ENCODE results near the gene PYM1.

The PYM1 gene

GRCh38 chr12:55942055-55942454, 14.4 kb upstream of the PYM1 start:
- no peak overlapping the region for H3K27ac ChIP-seq
- ChIA-PET CTCF (no interaction called here), POLR2A (ENCODE audit: low non-redundant PET) (no interaction called here)
- DNase-seq (ENCODE audit: low spot score), result no peak
- TF ChIP-seq, protein P1, sequence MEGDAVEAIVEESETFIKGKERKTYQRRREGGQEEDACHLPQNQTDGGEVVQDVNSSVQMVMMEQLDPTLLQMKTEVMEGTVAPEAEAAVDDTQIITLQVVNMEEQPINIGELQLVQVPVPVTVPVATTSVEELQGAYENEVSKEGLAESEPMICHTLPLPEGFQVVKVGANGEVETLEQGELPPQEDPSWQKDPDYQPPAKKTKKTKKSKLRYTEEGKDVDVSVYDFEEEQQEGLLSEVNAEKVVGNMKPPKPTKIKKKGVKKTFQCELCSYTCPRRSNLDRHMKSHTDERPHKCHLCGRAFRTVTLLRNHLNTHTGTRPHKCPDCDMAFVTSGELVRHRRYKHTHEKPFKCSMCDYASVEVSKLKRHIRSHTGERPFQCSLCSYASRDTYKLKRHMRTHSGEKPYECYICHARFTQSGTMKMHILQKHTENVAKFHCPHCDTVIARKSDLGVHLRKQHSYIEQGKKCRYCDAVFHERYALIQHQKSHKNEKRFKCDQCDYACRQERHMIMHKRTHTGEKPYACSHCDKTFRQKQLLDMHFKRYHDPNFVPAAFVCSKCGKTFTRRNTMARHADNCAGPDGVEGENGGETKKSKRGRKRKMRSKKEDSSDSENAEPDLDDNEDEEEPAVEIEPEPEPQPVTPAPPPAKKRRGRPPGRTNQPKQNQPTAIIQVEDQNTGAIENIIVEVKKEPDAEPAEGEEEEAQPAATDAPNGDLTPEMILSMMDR (conservative IDR thresholded peaks at IDR 0.05; ENCODE audit: low read depth), result no peak

DNA sequence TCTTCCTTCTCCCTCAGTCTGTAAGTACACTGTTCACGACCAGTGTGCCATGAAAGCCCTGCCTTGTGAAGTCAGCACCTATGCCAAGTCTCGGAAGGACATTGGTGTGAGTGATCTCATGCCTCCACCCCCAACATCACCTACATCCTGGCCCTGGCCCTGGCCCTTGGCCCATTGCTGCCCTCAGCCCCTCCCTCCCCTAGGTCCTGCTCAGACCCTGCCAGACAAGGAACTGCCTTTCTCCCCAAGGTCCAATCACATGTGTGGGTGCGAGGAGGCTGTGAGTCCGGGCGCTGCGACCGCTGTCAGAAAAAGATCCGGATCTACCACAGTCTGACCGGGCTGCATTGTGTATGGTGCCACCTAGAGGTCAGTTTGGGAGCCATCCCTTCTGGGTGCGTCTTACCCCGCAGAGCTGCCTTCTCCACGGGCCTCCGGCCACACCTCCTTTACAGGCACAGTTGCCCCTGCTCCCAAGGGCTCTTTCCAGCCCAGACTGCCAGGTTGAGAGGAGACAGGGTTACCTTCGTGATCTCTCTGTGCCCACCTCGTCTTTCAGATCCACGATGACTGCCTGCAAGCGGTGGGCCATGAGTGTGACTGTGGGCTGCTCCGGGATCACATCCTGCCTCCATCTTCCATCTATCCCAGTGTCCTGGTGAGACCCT, 12.5 kb upstream of the PYM1 start:
- ChIA-PET CTCF (interaction anchor here (0.6 to 3.1 kb wide), 20 partner anchors 8 to 277 kb away, joined by 3 to 18 read pairs (median 3); partner anchors contain the start of gene PYM1), POLR2A (ENCODE audit: low non-redundant PET) (no interaction called here)
- peak overlapping the region; percentile 89 for H3K27ac ChIP-seq
- peak; percentile 82 for DNase-seq (ENCODE audit: low spot score)
- TF ChIP-seq, protein P1 (conservative IDR thresholded peaks at IDR 0.05; ENCODE audit: low read depth), result peak; percentile 88

DNA sequence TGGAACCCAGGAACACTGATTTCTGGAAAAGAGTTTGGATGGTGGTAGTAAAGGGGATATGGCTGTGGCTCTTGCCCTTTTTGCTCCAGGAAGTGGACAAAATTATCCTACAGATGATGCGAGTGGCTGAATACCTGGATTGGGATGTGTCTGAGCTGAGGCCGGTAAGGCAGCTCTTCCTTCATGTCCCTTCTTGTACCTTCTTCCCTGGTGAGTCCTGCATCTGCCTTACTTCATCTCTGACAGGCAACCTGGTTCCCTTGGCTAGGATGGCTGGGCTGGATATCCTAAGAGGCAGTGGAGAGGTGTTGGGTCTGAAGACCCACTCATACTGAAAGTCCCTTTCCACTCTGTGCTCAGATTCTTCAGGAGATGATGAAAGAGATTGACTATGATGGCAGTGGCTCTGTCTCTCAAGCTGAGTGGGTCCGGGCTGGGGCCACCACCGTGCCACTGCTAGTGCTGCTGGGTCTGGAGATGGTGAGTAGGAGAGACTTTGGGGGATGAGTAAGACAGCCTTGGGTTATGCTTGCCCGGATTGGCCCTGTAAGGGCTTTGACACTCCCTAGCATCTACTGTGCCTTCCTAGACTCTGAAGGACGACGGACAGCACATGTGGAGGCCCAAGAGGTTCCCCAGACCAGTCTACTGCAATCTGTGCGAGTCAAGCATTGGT, 11.3 kb upstream of the PYM1 start:
- TF ChIP-seq, protein P1 (conservative IDR thresholded peaks at IDR 0.05; ENCODE audit: low read depth), result no peak
- DNase-seq (ENCODE audit: low spot score), result no peak
- ChIA-PET CTCF (interaction anchor here (0.6 to 3.1 kb wide), 7 partner anchors 9 to 201 kb away, joined by 3 to 18 read pairs (median 4); partner anchors contain the start of gene PYM1), POLR2A (ENCODE audit: low non-redundant PET) (no interaction called here)
- peak overlapping the region; percentile 89 for H3K27ac ChIP-seq

DNA sequence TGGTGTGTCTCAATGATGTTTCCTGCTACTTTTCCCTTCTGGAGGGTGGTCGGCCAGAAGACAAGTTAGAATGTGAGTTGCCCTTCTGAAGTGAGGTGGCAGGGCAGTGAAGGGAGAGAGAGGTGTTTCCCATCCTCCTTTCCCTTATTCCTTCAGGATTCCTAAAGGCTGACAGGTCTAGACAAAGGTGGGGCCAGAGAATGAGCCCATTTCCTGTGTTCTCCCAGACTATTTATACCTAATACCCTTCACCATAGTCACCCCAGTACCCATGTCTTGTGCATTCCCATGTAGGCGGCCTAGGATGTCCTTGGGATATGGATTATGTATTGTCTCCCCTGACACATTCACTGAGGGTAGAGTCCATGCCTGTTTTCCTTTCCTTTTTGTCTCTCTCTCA, 10.3 kb upstream of the PYM1 start:
- TF ChIP-seq, protein P1 (conservative IDR thresholded peaks at IDR 0.05; ENCODE audit: low read depth), result no peak
- peak; percentile 76 for DNase-seq (ENCODE audit: low spot score)
- ChIA-PET CTCF (interaction anchor here (3.1 kb wide), 1 partner anchor 11 kb away, joined by 18 read pairs; the partner anchor contains the start of gene PYM1), POLR2A (ENCODE audit: low non-redundant PET) (no interaction called here)
- H3K27ac ChIP-seq, result peak overlapping the region; percentile 89

DNA sequence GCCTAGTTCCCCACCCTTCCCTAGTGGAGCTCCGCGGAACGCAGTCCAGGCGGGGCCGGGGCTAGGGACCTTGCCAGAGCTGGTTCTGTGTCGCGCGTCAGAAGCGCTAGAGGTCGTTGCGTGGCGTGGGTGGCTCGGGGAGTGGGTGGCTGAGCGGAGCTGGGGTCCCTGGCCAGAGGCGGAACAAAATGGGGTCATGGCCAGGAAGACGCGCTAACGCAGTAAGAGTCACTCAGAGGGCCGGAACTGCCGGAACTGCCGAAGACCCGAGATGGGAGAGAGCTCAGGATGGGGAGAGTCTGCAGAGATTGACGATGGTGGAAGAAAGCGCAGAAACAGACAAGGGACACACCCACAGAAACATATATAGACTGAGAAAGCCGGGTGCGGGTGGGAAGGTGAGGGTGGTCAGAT, 8.1 kb upstream of the PYM1 start:
- H3K27ac ChIP-seq, result peak overlapping the region; percentile 79
- CTCF ChIA-PET, result no interaction called here
- DNase-seq (ENCODE audit: low spot score), result no peak
- POLR2A ChIA-PET (ENCODE audit: low non-redundant PET), result interaction anchor here (0.5 to 0.6 kb wide), 2 partner anchors 82 to 836 kb away, joined by 3 read pairs; no protein-coding TSS in a partner anchor
- TF ChIP-seq, protein P1 (conservative IDR thresholded peaks at IDR 0.05; ENCODE audit: low read depth), result no peak

- ChIA-PET POLR2A (ENCODE audit: low non-redundant PET) (no interaction called here), CTCF (interaction anchor here (0.6 kb wide), 1 partner anchor 8 kb away, joined by 3 read pairs; no protein-coding TSS in a partner anchor)
- DNase-seq (ENCODE audit: low spot score), result no peak
- TF ChIP-seq, protein P1 (conservative IDR thresholded peaks at IDR 0.05; ENCODE audit: low read depth), result no peak
- peak overlapping the region; percentile 79 for H3K27ac ChIP-seq
Measured at GRCh38 chr12:55934773-55935172, 7.1 kb upstream of the PYM1 start.

Measured in RWPE1 (cell line).